GM18909 (cell line): ENCODE measurements around the gene CATSPERD.
A peak's percentile ranks its signal among the peaks of the same experiment; 100 is the strongest.

Experiments used
- ATAC-seq: cut with Tn5 transposase; IDR thresholded peaks from one replicate; pipeline ENCODE4 v1.9.1; 2021; ENCODE audit warnings: mild to moderate bottlenecking; ENCODE audit not compliant: unreplicated experiment, poor library complexity

CATSPERD gene, protein sequence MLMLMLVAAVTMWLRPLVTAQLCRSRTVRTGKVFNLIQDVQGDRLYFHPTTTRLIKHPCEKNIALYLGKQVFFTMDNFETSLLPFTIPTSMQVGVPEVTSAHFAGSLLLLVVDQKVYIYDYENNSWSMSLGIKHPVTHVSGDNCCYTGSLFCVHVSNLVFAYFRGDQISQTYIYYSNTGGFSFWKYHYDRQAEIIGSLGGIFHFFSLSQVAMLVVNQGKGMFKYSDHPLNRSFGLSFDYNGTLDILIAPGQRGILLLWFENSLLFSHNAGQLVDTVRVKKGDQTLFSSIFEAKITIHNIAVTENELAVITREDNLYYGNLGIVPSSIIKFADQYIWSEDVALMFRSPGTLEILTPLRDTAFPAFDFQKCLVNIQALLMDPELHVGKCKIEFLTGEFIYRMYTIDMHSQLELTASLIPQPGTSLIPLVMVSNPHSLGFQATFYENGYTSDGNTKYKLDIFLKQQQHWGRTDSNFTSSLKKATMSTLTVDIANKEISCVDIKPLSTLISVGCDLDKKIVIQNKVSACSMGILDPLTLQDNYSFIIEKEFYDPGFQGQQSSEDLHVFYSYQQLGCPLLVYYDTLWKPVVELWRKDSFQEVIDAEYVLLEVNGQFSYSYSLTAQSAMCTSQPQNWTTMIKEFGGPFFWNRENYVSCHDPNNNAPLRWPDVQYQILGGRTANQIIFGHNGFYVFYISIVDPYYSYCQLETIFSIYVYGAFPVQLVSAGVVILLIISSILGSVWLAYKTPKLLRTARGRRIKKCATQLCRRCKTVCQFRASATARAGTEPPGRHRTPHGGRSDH

DNA sequence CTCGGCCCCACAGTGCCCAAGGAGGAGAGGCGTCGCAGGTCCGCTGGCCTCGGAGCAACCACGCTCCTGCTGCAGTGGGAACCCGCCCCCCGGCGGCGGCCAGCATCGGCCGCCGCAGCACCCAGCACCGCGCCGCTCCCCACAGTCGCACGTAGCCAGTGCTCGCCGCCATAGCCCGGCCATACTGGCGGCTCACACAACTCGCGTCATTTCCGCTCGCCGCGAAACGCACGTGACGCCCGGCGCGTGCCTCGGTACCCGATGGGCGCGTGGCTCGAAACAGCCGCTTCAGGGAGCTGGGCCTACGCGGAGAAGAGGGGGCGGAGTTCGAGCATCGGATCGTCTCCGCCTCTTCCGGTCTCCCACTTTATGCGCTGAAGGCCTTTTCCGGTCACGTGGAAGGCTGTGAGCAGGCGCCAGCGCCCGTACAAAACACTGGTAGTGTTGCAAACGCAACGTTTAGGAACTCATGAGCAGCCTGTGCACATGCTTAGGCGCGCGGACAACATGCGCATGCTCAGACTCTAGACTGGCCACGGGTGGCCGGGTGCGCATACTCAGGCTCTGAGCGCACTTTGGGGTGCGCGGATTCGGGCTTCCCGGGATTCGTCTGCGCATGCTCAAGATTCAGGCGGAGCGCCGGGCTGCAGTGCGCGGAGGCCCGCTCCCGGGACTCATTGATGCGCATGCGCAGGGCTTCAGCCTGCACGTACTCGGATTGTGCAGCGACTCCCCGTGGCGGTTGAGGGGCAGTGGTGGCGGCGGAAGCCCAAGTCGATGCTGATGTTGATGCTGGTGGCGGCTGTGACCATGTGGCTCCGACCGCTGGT is at the start of gene CATSPERD, which contains the start of gene LONP1:
Gene CATSPERD (plus strand): TSS at position 677 of the 830 bp plus-strand sequence. CDS start 101 bp downstream, at position 778.
Gene LONP1 (minus strand): TSS at position 186 of the 830 bp plus-strand sequence. CDS start 14 bp downstream, at position 172.
- ATAC-seq, result peak; percentile 92

DNA sequence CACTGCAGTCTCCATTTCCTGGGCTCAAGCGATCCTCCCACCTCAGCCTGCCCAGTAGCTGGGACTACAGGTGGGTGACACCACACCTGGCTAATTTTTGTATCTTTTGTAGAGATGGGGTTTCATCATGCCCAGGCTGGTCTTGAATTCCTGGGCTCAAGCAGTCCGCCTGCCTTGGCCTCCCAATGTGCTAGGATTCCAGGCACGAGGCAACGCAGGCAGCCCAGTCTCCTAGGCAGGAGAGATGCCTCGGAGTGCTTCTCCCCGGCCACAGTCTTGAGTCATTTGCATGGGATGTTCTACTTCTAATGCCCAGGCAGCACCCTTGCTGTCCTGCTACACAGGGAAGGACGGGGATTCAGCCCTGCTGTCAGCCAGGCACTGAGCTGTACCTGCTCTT is 48.8 kb upstream of the CATSPERD start:
- ATAC-seq, result no peak

DNA sequence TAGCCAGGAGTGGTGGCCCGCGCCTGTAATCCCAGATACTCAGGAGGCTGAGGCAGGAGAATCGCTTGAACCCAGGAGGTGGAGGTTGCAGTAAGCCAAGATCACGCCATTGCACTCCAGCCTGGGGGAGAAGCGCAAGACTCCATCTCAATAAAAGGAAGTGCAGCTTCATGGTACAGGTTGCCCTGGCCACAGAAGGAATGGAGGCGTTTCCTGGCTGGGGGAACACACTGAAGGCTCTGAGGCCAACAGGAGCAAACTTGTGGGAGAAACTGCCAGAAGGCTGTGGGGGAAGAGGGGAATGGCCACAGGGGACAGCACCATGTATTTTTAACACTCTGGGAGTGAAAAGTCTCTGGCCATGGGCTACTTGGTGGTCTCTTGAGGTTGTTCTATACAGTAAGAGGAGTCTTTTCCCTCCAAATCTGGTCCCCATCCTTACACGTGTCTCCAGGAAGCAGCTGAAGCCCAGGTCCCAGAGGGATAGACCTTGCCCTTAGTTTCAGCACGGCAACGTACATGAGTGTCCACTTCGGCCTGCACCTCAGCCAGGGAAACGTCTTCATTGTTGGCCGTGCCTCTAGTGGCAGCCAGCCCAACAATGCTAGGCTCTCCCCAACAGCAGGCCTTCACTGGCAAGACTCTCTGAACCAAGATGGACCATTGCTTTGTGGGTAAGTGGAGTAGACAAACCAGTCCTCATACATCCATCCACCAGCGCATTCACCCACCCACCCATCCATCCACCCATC is 47.6 kb upstream of the CATSPERD start:
- ATAC-seq, result no peak

DNA sequence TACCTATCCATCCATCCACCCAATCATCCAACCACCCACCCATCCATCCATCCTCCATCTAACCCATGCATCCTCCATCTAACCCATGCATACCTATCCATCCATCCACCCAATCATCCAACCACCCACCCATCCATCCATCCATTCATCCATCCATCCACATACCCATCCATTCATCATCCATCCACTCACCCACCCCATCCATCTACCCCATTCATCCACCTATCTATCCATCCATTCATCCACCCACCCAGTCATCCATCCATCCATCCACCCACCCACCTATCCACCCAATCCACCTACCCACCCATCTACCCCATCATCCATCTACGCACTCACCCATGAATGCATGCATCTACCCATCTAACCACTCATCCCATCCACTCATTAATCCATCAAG is 46.7 kb upstream of the CATSPERD start:
- ATAC-seq, result no peak

DNA sequence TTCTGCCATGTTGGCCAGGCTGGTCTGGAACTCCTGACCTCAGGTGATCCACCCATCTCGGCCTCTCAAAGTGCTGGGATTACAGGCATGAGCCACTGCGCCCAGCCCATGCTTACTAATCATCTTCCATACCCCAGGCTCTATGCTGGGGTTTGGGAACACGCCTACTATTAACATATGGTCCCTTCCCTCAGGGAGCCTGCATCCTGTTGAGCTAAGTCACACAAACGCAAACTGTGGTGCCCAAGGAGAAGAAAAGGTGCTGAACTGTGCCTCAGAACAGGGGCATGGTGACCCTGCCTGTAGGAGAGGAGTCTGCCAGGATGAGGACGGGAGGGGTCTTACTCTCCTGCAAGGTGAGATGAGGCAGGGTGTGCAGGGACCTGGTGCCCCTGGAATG is 45.7 kb upstream of the CATSPERD start:
- ATAC-seq, result no peak

DNA sequence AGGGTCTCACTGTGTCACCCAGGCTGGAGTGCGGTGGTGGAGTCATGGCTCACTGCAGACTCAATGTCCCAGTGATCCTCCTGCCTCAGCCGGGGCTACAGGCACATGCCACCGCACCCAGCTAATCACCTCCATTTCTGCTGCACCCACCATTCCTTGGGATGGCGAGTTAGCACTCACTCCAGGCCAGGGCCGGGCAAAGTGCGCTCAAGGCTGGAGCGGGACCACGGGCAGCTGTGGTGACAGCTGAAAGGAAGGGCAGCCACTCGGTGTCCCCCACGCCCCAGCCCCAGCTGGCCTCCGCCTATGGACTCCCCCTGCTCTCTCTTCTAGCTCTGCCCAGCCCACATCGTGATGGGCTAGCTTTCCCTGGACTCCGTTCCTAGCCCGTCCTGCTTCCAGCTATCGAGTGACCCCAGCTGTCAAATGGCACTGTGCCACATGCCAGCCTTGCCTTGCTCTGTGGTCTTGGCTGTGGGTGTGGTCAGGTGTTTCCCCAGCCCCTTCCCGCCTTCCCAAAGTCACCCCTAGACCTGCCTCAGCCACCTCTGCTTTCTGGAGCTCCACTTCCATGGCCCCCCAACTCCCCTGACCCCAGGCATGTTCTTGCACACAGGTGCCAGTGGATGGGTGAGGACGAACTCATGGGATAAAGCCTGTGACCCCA is 44.2 kb upstream of the CATSPERD start:
- no peak for ATAC-seq

DNA sequence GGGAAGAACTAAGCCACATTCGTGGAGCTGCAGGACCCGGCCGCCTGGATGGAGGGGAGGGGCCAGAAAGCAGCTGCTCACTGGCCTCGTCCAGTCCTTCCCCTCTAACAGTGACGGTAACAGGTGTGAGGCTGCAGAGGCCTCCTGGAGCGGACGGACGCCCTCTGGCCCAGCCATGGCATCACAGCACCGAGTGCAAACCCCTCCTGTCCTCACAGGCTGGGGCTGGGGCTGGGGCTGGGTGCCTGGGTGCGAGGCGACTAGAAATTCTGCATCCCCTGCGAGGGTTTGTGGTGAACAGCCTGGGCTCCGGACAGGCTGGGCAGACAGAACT is 43.7 kb upstream of the CATSPERD start:
- ATAC-seq, result no peak

DNA sequence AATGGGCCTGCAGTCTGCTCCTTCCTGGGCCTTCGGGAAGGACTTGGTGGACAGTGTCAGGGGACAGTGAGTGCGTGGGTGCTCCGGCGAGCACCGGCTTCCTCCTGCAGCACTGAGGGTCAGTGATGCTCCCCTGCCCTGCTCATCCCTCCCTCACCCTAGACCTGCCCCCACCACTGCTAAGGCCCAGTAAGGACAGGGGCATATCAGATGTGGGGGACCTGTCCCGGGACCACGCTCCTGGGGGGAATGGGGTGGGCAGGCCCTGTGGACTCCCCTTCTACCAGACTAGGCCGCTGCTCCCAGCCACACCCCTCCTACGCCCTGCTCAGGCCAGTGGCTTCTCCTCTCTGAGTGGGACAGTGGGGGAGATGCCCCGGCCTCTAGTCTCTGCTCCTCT is 43.3 kb upstream of the CATSPERD start:
- no peak for ATAC-seq

DNA sequence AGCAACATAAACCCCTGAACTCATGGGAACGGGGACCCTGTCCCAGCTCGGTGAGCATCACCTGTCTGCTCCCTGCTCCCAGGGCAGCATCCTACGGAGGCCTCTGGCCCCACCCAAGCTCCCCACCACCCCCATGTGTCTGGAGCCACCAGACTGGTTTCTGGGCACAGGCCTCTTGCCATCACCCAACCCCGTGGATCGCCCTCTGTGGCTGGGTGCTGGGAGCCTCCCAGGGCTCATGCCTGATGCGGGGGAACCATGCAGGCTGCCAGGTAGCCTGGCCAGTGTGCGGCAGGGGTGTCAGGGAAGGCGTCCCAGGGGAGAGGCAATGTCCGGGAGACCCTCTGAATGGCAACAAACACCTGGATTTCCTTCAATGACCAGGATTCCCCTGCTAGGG is 42.9 kb upstream of the CATSPERD start:
- no peak for ATAC-seq

DNA sequence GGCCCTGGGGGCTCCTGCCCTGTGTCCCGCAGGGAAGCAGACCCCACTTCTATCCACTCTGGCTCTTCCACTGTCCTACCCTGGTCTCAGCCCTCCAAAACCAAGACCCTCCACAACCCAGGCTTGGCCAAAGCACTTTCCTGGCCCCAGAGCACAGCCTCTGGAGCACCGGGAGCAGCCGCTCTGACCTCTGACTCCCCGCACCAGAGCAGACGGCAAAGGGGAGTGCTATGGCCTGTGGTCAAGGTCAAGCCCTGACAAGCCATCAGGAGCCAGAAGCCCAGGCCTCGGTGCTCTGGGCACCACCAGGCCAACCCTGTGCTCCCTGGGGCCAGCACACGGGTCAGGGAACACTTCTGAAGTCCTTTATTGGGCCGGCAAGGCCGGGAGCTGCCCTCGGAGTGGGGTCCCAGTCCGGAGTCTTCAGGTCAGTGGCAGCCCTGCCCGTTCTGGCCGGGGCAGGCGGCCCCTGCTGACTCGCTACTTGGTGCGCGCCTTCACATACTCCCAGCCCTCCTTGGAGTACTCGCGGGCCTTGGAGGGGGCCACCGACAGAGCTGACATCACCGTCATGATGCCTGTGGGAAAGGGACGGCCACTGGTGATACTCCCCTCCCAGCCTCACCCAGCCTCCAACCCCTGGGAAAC is 42.2 kb upstream of the CATSPERD start:
- ATAC-seq, result no peak

DNA sequence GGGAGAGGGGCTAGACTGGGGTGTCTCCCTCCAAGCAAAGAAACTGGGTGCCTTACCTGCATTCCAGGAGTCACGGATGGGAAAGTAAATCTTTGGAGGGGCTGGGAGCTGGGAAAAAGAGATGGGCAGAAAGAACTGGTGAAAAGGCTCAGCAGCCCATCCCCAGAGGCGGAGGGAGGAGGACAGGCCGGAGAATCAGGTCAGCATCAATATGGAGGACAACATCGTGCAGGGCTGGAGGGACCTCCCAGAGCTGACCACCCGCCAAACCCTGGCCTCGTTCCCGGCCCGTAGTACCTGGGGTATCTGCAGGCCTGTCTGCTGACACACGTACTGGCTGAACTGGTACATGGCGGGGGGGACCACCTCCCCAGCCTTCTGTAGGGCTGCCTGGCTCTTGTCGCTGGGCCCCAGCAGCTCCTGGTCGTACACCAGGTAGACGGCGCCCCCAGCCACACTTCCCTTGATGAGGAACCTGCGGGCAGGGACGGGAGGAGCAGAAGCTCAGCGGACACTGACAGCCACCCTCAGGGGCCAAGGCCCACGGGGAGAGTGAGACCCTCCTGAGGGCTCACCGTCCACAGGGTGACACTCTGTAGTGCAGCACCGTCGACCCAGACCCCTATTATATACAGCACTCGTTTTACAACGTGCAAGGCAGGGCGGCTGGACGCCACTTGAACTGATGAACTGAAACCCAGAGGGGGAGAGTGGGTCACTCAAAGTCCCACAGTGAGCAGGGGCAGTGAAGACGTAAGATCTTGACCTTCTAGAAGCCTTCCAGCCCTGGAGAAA is 41.0 kb upstream of the CATSPERD start:
- no peak for ATAC-seq

DNA sequence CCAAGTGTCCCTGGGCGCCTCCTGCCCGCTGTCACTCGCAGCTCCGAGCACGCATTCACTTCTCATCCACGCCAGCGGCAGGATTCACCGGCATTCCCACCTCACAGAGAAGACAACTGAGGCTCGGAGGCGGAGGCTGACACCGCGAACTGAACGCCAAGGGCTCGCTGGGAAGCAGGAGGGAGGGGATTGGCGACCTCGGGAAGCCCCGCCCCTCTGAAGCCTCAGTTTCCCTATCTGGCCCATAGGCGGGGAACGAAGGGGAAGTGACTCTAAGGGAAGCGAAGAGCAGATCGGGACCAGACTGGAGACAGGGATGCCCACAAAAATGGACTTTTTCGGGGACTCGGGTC is 40.4 kb upstream of the CATSPERD start:
- ATAC-seq, result no peak

DNA sequence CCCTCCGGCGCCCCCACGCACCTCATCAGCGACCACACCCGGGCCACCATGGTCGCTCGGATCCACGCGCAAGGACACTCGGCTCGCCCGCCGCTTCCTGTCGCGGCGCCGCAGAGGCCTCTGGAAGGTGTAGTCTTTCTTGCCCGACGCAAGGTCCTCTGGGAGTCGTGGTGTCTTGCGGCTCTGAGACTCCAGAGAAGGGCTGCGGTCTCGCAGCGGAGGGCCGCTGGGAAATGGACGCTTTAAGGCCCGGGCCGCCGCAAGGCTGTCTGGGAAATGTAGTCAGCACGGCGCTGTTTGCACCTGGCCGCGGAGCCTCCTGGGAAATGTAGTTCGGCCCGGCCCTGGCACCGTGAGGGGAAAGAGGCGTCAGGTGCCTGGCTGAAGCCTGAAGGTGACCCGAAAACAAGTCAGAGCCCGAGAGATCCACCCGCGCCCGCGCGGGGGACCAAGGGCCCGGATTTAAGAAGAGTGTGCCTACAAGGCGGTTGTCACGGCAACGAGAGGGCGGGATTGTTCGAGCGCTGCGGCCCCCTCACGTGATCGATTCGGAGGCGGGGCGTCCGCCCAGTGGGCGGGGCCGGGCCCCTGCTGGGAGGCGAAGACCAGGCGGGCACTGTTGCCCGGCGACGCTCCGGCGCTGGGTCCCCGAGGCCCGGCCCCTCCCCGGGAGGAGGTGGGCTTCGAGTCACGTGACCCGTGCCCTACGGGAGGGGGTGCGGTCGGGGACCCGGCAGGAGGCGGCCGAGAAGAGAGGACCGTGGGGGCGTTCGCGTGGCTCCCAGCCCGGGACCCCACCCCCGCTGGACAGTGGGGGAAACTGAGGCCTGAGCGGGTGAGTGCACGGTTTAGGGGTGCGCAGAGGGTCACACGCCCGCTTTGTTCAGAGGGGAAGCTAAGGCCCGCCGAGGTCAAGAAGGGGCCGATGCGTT is 39.7 kb upstream of the CATSPERD start, which contains the start of the genes HSD11B1L and MICOS13:
Gene HSD11B1L (plus strand): TSS at position 591 of the 932 bp plus-strand sequence. CDS start 3,806 bp downstream, outside the sequence.
Gene MICOS13 (minus strand): TSS at position 80 of the 932 bp plus-strand sequence. CDS start 30 bp downstream, at position 50.
- peak; percentile 86 for ATAC-seq

DNA sequence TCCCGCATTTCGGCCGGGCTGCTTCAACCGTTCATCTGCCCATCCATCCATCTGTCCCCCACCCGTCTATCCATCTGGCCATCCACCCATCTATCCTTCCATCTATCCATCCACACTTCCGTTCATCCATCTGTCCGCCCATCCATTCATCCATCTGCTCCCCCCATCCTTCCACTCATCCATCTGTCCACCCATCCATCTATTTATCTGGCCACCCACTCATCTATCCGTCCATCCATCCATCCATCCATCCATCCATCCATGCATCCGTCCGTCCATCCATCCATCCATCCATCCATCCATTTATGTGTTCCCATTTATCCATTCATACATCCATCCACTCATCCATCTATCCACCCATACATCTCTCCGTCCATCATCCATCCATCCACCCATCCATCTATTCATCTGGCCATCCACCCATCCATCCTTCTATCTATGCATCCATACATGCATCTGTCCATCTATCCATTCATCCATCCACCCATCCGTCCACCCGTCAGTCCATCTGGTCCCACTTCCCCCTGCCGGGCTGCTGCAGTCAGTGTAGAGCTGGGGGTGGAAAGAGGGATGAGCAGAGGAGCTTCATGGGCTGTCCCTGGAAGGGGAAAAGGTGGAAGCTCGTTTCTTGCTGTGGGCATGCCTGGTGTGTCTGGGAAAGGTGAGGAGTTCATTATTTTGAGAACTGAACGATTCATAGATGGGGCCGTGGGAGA is 38.9 kb upstream of the CATSPERD start:
- no peak for ATAC-seq

DNA sequence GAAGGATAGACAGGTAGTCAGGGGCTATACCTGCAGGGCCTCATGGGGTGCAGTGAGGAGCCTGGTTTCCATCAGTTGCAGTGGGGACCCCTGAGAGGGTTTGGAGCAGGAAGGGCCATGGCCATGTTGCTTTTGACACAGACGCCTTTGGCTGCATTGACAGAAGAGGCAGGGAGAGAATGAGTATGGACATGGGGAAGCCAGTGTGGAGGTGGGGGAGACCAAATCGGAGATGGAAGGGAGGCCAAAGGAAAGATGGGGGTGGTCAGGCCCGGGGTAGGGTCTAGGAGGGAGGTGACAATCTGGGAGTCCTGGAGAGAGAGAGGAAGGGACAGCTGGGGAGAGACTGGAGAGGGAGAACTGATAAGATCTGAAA is 38.3 kb upstream of the CATSPERD start:
- ATAC-seq, result no peak

DNA sequence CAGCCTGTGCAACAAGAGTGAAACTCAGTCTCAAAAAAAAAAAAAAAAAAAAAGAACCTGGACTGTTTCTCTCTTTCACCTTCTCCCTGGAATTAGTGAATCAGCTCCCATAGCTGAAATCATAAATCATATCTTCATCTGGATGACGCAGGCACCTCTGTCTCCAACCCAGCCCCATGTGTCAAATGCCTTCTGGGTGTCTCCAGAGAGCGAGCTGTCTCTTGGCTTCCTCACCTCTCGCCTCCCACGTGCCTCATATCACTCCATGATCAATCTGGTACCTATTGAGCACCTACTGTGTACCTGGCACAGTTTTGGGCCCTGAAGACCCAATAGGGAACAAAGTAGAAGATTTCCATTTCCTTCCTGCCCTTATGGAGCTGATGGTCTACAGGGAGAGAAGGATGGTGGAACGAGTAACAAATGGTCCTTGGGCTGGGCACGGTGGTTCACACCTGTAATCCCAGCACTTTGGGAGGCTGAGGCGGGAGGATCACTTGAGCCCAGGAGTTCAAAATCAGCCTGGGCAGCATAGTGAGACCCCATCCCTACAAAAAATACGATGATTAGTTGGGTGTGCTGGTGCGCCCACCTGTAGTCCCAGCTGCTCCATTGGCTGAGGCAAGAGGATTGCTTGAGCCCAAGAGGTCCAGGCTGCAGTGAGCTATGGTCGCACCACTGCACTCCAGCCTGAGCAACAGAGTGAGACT is 37.1 kb upstream of the CATSPERD start:
- ATAC-seq, result no peak
